Measurements from ENCODE around the gene POLD1. TPM values are rescaled to one million over a fixed set of nuclear protein-coding genes. Genes with fewer than 3 reads are reported as not detected.

The POLD1 gene
- total RNA-seq, 1 experiment from 2014 or later, result 143 TPM

GRCh38 chr19:50409347-50409746 is 25.2 kb downstream of the POLD1 start:
- TF ChIP-seq EZH2 (IDR thresholded peaks at IDR 0.05; ENCODE audit: borderline replicate concordance, low read depth, low read length, poor library complexity, severe bottlenecking), result no peak
- TF ChIP-seq CTCF (conservative IDR thresholded peaks at IDR 0.05; ENCODE audit: low read depth, low read length), result no peak
- BruUV-seq (replicated peaks), result no TSS peak
- Histone ChIP-seq H3K9me3 (ENCODE audit: low read depth, low read length, poor library complexity, severe bottlenecking) (no peaks in the 10 kb centered on the region), H3K27me3 (replicated peaks; ENCODE audit: insufficient read depth, low read depth, low read length, poor library complexity) (no peaks in the 10 kb centered on the region), H3K4me1 (ENCODE audit: insufficient read depth, low read length, poor library complexity, severe bottlenecking) (no peaks in the 10 kb centered on the region), H3K36me3 (ENCODE audit: insufficient read depth, low read length, poor library complexity, severe bottlenecking) (peaks cover 36% of the 10 kb centered on the region), H3K27ac (ENCODE audit: low read depth, low read length, poor library complexity, severe bottlenecking) (no peak overlapping the region), H3K4me3 (ENCODE audit: low read depth, low read length, poor library complexity, severe bottlenecking) (no peak overlapping the region)
- POLR2A ChIA-PET (ENCODE audit: low non-redundant PET), result no interaction called here
- intact Hi-C loops (cut with micrococcal nuclease; ENCODE audit: unreplicated experiment), result no loop called here
- CTCF ChIA-PET, result no interaction called here
- DNase-seq (ENCODE audit: low spot score), result no peak

- ChIA-PET POLR2A (ENCODE audit: low non-redundant PET) (no interaction called here), CTCF (interaction anchor here (0.6 kb wide), 1 partner anchor 12 kb away, joined by 9 read pairs; no protein-coding TSS in a partner anchor)
- intact Hi-C loops (cut with micrococcal nuclease; ENCODE audit: unreplicated experiment), result no loop called here
- no TSS peak for BruUV-seq (replicated peaks)
- Histone ChIP-seq H3K27me3 (replicated peaks; ENCODE audit: insufficient read depth, low read depth, low read length, poor library complexity) (no peaks in the 10 kb centered on the region), H3K4me1 (ENCODE audit: insufficient read depth, low read length, poor library complexity, severe bottlenecking) (no peaks in the 10 kb centered on the region), H3K27ac (ENCODE audit: low read depth, low read length, poor library complexity, severe bottlenecking) (no peak overlapping the region), H3K4me3 (ENCODE audit: low read depth, low read length, poor library complexity, severe bottlenecking) (no peak overlapping the region), H3K9me3 (ENCODE audit: low read depth, low read length, poor library complexity, severe bottlenecking) (no peaks in the 10 kb centered on the region), H3K36me3 (ENCODE audit: insufficient read depth, low read length, poor library complexity, severe bottlenecking) (peaks cover 36% of the 10 kb centered on the region)
- no peak for DNase-seq (ENCODE audit: low spot score)
- no peak for TF ChIP-seq CTCF (conservative IDR thresholded peaks at IDR 0.05; ENCODE audit: low read depth, low read length)
- no peak for TF ChIP-seq EZH2 (IDR thresholded peaks at IDR 0.05; ENCODE audit: borderline replicate concordance, low read depth, low read length, poor library complexity, severe bottlenecking)
These were observed 26.0 kb downstream of the POLD1 start for GRCh38 chr19:50410109-50410508.

- CTCF ChIA-PET, result no interaction called here
These were observed 28.3 kb downstream of the POLD1 start for GRCh38 chr19:50412419-50412818.

More at GRCh38 chr19:50412419-50412818, 28.3 kb downstream of the POLD1 start:
- DNase-seq (ENCODE audit: low spot score), result no peak
- no peaks in the 10 kb centered on the region for H3K4me1 ChIP-seq (ENCODE audit: insufficient read depth, low read length, poor library complexity, severe bottlenecking)
- no peaks in the 10 kb centered on the region for H3K9me3 ChIP-seq (ENCODE audit: low read depth, low read length, poor library complexity, severe bottlenecking)
- TF ChIP-seq CTCF (conservative IDR thresholded peaks at IDR 0.05; ENCODE audit: low read depth, low read length) (no peak), EZH2 (IDR thresholded peaks at IDR 0.05; ENCODE audit: borderline replicate concordance, low read depth, low read length, poor library complexity, severe bottlenecking) (no peak)
- BruUV-seq (replicated peaks), result no TSS peak
- no peak overlapping the region for H3K27ac ChIP-seq (ENCODE audit: low read depth, low read length, poor library complexity, severe bottlenecking)
- H3K27me3 ChIP-seq (replicated peaks; ENCODE audit: insufficient read depth, low read depth, low read length, poor library complexity), result no peaks in the 10 kb centered on the region
- POLR2A ChIA-PET (ENCODE audit: low non-redundant PET), result no interaction called here
- no peak overlapping the region for H3K4me3 ChIP-seq (ENCODE audit: low read depth, low read length, poor library complexity, severe bottlenecking)
- H3K36me3 ChIP-seq (ENCODE audit: insufficient read depth, low read length, poor library complexity, severe bottlenecking), result peaks cover 22% of the 10 kb centered on the region
- intact Hi-C loops (cut with micrococcal nuclease; ENCODE audit: unreplicated experiment), result no loop called here

Data from A673 (cell line).